DOHH2 (cell line): ENCODE measurements around the gene TLCD1.
"Not testable (repeated sequence)": the region's sequence is repeated elsewhere in the genome, so short reads cannot be mapped to it uniquely, and the experiment has no call there.

Experiments used
- H3F3A ChIP-seq: fragments of 200-600 bp; sonication (generic), shearing (Covaris generic); 2 replicates; pipeline ENCODE4 v1.6.0; 2016; ENCODE audit warnings: antibody characterized with exemption, mild to moderate bottlenecking; ENCODE audit not compliant: control insufficient read depth, insufficient read depth
- H3K27ac ChIP-seq: fragments of 200-600 bp; sonication (generic); 2 replicates; pipeline ENCODE4 v1.5.1; 2014; ENCODE audit warnings: low read depth, mild to moderate bottlenecking, low read length, moderate library complexity
- H3K27me3 ChIP-seq: fragments of 200-600 bp; sonication (generic); 2 replicates; pipeline ENCODE4 v1.6.1; 2014; ENCODE audit warnings: mild to moderate bottlenecking, low read length, mixed read lengths; ENCODE audit not compliant: control insufficient read depth
- H3K36me3 ChIP-seq: fragments of 200-600 bp; sonication (generic); 2 replicates; pipeline ENCODE4 v1.6.1; 2014; ENCODE audit warnings: mild to moderate bottlenecking, low read length, moderate library complexity, mixed read lengths; ENCODE audit not compliant: control insufficient read depth
- H3K4me1 ChIP-seq: fragments of 200-600 bp; sonication (generic); 2 replicates; pipeline ENCODE4 v1.6.1; 2014; ENCODE audit warnings: mild to moderate bottlenecking, low read length, mixed read lengths; ENCODE audit not compliant: control insufficient read depth
- H3K4me2 ChIP-seq: fragments of 200-600 bp; sonication (generic); 2 replicates; pipeline ENCODE4 v1.6.0; 2014; ENCODE audit warnings: mild to moderate bottlenecking, low read length, moderate library complexity
- H3K4me3 ChIP-seq: fragments of 200-600 bp; sonication (generic); 2 replicates; pipeline ENCODE4 v1.5.1; 2014; ENCODE audit warnings: mild to moderate bottlenecking, low read length, mixed read lengths
- H3K79me2 ChIP-seq: fragments of 200-600 bp; sonication (generic); 2 replicates; pipeline ENCODE4 v1.6.1; 2014; ENCODE audit warnings: mild to moderate bottlenecking, low read length, mixed read lengths; ENCODE audit not compliant: control insufficient read depth
- H3K9me2 ChIP-seq: fragments of 200-600 bp; sonication (generic); replicated peaks from 2 replicates; pipeline ENCODE4 v1.6.1; 2014; ENCODE audit warnings: mild to moderate bottlenecking, low read length, mixed read lengths; ENCODE audit not compliant: control insufficient read depth
- H3K9me3 ChIP-seq: fragments of 200-600 bp; sonication (generic); 2 replicates; pipeline ENCODE4 v1.6.1; 2014; ENCODE audit warnings: antibody characterized with exemption, low read length, mixed read lengths; ENCODE audit not compliant: control insufficient read depth, insufficient read depth
- H4K20me1 ChIP-seq: fragments of 200-600 bp; sonication (generic); 2 replicates; pipeline ENCODE4 v1.6.0; 2014; ENCODE audit warnings: low read depth, mild to moderate bottlenecking, antibody characterized with exemption, low read length, moderate library complexity; ENCODE audit not compliant: control insufficient read depth, insufficient read depth
- EZH2phosphoT487 ChIP-seq: fragments of 200-600 bp; sonication (generic); IDR thresholded peaks from 2 replicates; pipeline ENCODE4 v1.6.1; 2017; ENCODE audit warnings: borderline replicate concordance, mild to moderate bottlenecking, antibody characterized with exemption, low read length, moderate library complexity, mixed read lengths
- TF ChIP-seq, protein P1 (sequence below): fragments of 200-600 bp; sonication (generic); IDR thresholded peaks from one replicate; pipeline ENCODE4 v1.5.1; 2014; ENCODE audit warnings: antibody characterized with exemption, mild to moderate bottlenecking, low read depth, low read length; ENCODE audit not compliant: poor library complexity, severe bottlenecking

Gene TLCD1

GRCh38 chr17:28723159-28723835, 2.7 kb downstream of the TLCD1 start:
- H3K4me1 ChIP-seq: peaks cover 61% of the 10 kb centered on the region

DNA sequence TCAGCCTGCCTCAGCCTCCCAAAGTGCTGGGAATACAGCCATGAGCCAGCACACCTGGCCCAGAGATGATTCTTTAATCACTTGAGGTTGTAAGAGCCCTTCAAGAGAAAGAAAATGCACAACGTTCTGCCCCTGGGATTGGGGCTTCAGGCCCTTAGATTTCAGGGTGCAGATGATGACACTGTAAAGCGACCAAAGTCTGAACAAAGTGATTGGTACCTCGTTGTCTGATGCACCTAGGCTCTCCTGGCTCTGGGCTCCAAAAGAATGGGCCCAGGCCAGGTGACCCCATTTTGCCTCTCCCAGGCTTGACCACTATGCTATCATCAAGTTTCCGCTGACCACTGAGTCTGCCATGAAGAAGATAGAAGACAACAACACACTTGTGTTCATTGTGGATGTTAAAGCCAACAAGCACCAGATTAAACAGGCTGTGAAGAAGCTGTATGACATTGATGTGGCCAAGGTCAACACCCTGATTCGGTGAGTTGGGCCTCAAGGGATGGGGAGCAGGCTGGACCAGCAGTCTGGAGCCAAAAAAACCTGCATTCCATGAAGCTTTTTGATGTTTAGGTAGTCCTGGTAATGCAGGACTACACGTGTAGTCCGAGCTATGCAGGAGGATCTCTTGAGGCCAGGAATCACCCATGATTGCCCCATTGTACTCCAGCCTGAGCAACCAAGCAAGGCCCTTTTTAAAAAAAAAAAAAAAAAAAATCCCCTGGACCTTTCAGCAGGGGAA, 3.4 kb downstream of the TLCD1 start:
- TF ChIP-seq, protein P1, sequence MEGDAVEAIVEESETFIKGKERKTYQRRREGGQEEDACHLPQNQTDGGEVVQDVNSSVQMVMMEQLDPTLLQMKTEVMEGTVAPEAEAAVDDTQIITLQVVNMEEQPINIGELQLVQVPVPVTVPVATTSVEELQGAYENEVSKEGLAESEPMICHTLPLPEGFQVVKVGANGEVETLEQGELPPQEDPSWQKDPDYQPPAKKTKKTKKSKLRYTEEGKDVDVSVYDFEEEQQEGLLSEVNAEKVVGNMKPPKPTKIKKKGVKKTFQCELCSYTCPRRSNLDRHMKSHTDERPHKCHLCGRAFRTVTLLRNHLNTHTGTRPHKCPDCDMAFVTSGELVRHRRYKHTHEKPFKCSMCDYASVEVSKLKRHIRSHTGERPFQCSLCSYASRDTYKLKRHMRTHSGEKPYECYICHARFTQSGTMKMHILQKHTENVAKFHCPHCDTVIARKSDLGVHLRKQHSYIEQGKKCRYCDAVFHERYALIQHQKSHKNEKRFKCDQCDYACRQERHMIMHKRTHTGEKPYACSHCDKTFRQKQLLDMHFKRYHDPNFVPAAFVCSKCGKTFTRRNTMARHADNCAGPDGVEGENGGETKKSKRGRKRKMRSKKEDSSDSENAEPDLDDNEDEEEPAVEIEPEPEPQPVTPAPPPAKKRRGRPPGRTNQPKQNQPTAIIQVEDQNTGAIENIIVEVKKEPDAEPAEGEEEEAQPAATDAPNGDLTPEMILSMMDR: no peak
- no peak for TF ChIP-seq EZH2phosphoT487
- peak overlapping the region; percentile 98 for H3K4me3 ChIP-seq
- peaks cover 60% of the 10 kb centered on the region for H3K36me3 ChIP-seq
- peaks cover 59% of the 10 kb centered on the region for H3K4me1 ChIP-seq
- no peaks in the 10 kb centered on the region for H3K9me2 ChIP-seq
- H3K27ac ChIP-seq: peak overlapping the region; percentile 93
- peaks cover 57% of the 10 kb centered on the region for H3K79me2 ChIP-seq
- peaks cover 22% of the 10 kb centered on the region for H4K20me1 ChIP-seq
- H3K27me3 ChIP-seq: 0 out of 2 replicates have a peak, but pooled peaks cover 3% of the 10 kb centered on the region
- H3K9me3 ChIP-seq: no peaks in the 10 kb centered on the region
- peaks cover 58% of the 10 kb centered on the region for H3F3A ChIP-seq
- H3K4me2 ChIP-seq: peak overlapping the region; percentile 100

More at GRCh38 chr17:28723159-28723835, 2.7 kb downstream of the TLCD1 start:
- peak overlapping the region; percentile 100 for H3K4me2 ChIP-seq
- H3K27me3 ChIP-seq: 0 out of 2 replicates have a peak, but pooled peaks cover 3% of the 10 kb centered on the region
- peaks cover 64% of the 10 kb centered on the region for H3F3A ChIP-seq
- peaks cover 56% of the 10 kb centered on the region for H3K79me2 ChIP-seq
- peaks cover 22% of the 10 kb centered on the region for H4K20me1 ChIP-seq
- peak overlapping the region; percentile 98 for H3K4me3 ChIP-seq
- TF ChIP-seq, protein P1: no peak
- no peak for TF ChIP-seq EZH2phosphoT487
- H3K9me2 ChIP-seq: no peaks in the 10 kb centered on the region
- H3K27ac ChIP-seq: peak overlapping the region; percentile 93
- peaks cover 60% of the 10 kb centered on the region for H3K36me3 ChIP-seq
- no peaks in the 10 kb centered on the region for H3K9me3 ChIP-seq

GRCh38 chr17:28720997-28721329, 5.1 kb downstream of the TLCD1 start:
- Histone ChIP-seq H3F3A (peaks cover 58% of the 10 kb centered on the region), H3K36me3 (peaks cover 60% of the 10 kb centered on the region), H3K27ac (peak overlapping the region; percentile 93), H3K4me1 (peaks cover 54% of the 10 kb centered on the region), H3K4me3 (peak overlapping the region; percentile 98), H3K79me2 (peaks cover 59% of the 10 kb centered on the region), H3K4me2 (peak overlapping the region; percentile 100), H4K20me1 (peaks cover 22% of the 10 kb centered on the region)
- H3K27me3 ChIP-seq, H3K9me2 ChIP-seq, H3K9me3 ChIP-seq: not testable (repeated sequence)

DNA sequence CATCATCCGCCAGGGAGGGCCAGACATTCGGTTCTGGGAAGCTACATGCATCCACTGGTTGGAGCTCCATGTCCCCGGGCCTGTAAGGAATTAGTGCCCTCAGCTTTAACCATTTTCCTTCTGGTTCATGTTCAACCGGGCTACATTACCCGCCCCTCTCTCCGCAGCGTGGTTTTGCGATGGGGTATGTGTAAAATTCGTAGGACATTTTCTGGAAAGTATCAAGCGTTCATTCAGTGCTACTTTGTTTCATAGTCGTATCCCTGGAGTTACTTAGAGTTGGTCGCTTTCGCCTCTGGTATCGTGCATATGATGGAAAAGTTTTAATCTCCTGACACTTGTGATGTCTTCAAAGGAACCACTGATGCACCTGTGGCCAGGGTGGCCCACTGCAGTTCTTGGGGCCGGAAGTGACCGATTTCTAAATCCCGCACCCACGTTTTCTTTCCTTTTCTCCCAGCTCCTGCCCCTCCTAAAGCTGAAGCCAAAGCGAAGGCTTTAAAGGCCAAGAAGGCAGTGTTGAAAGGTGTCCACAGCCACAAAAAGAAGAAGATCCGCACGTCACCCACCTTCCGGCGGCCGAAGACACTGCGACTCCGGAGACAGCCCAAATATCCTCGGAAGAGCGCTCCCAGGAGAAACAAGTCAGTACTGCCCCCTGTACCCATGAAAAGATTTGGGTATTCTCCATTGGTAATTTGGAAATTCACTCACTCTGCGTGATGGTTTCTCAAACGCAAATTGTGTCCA, 5.6 kb downstream of the TLCD1 start:
- H3K4me2 ChIP-seq: peak overlapping the region; percentile 100
- no peaks in the 10 kb centered on the region for H3K9me2 ChIP-seq
- H3F3A ChIP-seq: peaks cover 54% of the 10 kb centered on the region
- H3K27ac ChIP-seq: peak overlapping the region; percentile 93
- H3K36me3 ChIP-seq: peaks cover 55% of the 10 kb centered on the region
- H3K9me3 ChIP-seq: no peaks in the 10 kb centered on the region
- peaks cover 3% of the 10 kb centered on the region; the same call in 1 of the 2 replicates for H3K27me3 ChIP-seq
- peaks cover 54% of the 10 kb centered on the region for H3K79me2 ChIP-seq
- H3K4me3 ChIP-seq: peak overlapping the region; percentile 98
- peaks cover 22% of the 10 kb centered on the region for H4K20me1 ChIP-seq
- TF ChIP-seq, protein P1: peak; percentile 44
- TF ChIP-seq EZH2phosphoT487: no peak
- H3K4me1 ChIP-seq: peaks cover 50% of the 10 kb centered on the region
